Measurements from ENCODE around the gene SCARF2.
"Not testable (repeated sequence)": the region's sequence is repeated elsewhere in the genome, so short reads cannot be mapped to it uniquely, and the experiment has no call there.

The SCARF2 gene

DNA sequence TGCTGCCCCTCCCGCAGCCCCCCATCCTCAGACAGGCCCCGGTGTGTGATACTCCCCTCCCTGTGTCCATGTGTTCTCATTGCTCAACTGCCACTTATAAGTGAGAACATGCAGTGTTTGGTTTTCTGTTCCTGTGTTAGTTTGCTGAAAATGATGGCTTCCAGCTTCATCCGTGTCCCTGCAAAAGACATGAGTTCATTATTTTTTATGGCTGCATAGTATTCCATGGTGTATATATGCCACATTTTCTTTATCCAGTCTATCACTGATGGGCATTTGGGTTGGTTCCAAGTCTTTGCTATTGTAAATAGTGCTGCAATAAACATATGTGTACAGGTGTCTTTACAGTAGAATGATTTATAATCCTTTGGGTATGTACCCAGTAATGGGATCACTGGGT is 22.4 kb downstream of the SCARF2 start:
- DNase-seq (ENCODE audit: insufficient read length, low spot score); FAIRE-seq: not testable (repeated sequence)

DNA sequence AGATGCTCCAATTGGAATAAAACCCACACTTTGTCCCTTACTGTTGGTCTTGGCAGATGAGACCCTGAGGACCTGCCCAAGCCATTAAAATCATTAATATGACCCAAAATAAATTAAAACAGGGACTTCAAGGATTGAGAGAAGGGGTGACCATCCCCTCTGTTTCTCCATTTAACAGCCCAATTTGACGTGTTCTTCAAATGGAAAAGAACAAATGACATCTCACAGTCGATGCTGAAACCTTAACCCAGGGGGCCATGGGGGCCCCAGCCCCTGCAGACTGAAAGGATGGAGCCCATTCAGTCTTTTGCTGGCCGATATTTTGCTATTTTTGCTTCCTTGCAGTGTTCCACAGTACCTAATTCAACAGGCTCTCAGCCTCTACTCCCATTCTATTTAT is 23.2 kb downstream of the SCARF2 start:
- no peak for FAIRE-seq
- no peak for DNase-seq (ENCODE audit: insufficient read length, low spot score)

DNA sequence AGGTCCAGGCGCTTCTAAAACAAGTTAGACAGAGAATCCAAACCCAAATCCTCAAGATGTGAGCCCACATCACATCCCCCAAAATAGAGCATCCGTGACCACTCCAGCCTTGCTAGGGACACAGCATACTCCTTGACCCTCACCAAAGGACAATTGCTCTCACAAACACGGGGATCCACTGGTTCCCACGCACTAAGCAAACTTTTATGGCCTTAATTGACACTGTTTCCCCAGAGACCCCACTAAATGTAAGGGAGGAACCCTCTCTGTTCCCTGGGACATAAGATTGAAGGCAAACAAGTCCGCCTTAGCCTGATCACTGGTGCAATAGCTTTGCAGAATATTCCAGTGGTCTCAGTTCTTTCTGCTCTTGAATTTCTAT is 23.6 kb downstream of the SCARF2 start:
- FAIRE-seq (no peak), DNase-seq (ENCODE audit: insufficient read length, low spot score) (no peak)

- FAIRE-seq (no peak), DNase-seq (ENCODE audit: insufficient read length, low spot score) (no peak)
Measured at GRCh38 chr22:20413217-20414058, 24.2 kb downstream of the SCARF2 start.

- no peak for DNase-seq (ENCODE audit: insufficient read length, low spot score)
Measured at GRCh38 chr22:20412474-20413216, 25.0 kb downstream of the SCARF2 start.

DNA sequence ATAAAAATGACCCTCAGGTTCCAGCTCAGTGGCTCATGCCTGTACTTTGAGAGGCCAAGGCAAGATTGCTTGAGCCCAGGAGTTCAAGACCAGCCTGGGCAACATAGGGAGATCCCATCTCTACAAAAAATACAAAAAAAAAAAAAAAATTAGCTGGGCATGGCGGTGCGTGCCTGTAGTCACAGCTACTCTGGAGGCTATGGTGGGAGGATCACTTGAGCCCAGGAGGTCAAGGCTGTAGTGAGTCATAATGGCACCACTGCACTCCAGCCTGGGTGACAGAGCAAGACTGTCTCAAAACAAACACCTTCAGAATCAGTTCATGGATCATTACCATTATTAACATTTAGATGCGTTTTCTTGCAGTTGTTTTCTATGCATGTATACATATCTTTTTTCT is 28.2 kb downstream of the SCARF2 start:
- not testable (repeated sequence) for FAIRE-seq; DNase-seq (ENCODE audit: insufficient read length, low spot score)

More at GRCh38 chr22:20412474-20413216, 25.0 kb downstream of the SCARF2 start:
- no peak for FAIRE-seq

DNA sequence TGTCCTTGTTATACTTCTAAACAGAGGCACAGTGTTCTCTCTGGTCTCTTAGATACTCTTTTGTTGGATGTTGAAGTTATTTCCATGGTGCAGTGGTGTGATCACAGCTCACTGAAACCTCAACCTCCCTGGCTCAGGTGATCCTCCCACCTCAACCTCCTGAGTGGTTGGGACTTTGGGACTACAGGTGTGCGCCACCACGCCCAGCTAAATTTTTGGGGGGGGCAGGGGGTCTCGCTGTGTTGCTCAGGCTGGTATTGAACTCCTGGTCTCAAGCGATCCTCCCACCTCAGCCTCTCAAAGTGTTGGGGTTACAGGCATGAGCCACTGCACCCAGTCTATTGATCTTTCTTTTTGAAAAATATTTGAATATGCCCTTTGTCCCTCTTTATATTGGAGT is 28.7 kb downstream of the SCARF2 start:
- DNase-seq (ENCODE audit: insufficient read length, low spot score) (no peak), FAIRE-seq (no peak)

DNA sequence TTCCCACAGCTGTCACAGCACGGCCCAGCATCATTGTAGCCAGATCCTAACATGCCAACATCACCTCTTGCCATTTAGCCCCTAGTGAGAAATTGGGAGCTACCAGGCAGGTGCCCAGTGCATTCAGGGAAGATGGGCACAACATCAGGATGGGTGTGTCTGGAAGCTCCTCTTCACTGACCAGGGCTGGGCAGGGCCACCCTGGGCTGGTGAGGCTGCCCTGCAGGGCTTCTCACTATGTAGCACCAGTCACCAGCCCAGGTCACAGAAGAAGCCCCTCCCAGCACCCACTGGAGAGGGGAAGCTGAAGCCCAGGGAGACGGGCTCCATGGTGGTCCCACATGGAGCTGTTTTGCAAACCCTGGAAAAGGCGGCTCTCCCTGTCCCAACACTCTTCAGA is 29.8 kb downstream of the SCARF2 start:
- no peak for DNase-seq (ENCODE audit: insufficient read length, low spot score)
- no peak for FAIRE-seq

- FAIRE-seq (no peak), DNase-seq (ENCODE audit: insufficient read length, low spot score) (no peak)
Measured at GRCh38 chr22:20406686-20407408, 30.8 kb downstream of the SCARF2 start.

DNA sequence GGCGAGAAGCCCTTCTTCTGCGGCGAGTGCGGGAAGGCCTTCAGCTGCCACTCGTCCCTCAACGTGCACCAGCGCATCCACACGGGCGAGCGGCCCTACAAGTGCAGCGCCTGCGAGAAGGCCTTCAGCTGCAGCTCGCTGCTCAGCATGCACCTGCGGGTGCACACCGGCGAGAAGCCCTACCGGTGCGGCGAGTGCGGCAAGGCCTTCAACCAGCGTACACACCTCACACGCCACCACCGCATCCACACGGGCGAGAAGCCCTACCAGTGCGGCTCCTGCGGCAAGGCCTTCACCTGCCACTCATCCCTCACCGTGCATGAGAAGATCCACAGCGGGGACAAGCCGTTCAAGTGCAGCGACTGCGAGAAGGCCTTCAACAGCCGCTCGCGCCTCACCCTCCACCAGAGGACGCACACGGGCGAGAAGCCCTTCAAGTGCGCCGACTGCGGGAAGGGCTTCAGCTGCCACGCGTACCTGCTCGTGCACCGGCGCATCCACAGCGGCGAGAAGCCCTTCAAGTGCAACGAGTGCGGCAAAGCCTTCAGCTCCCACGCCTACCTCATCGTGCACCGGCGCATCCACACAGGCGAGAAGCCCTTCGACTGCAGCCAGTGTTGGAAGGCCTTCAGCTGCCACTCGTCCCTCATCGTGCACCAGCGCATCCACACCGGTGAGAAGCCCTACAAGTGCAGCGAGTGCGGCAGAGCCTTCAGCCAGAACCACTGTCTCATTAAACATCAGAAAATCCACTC is 31.5 kb downstream of the SCARF2 start:
- FAIRE-seq (no peak), DNase-seq (ENCODE audit: insufficient read length, low spot score) (no peak)

DNA sequence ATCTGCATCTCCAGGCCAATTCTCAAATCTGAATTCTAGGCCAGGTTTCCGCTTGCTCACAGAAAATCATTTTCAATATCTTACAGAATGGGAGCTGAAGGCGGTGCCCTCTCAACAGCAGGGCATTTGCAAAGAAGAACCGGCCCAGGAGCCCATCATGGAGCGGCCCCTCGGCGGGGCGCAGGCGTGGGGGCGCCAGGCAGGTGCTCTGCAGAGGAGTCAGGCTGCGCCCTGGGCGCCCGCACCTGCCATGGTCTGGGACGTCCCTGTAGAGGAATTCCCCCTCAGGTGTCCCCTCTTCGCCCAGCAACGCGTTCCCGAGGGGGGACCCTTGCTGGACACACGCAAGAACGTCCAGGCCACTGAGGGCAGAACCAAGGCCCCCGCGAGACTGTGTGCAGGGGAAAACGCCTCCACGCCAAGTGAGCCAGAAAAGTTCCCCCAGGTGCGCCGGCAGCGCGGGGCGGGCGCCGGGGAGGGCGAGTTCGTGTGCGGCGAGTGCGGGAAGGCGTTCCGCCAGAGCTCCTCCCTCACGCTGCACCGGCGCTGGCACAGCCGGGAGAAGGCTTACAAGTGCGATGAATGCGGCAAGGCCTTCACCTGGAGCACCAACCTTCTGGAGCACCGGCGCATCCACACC is 32.2 kb downstream of the SCARF2 start:
- DNase-seq (ENCODE audit: insufficient read length, low spot score), result no peak
- no peak for FAIRE-seq

DNA sequence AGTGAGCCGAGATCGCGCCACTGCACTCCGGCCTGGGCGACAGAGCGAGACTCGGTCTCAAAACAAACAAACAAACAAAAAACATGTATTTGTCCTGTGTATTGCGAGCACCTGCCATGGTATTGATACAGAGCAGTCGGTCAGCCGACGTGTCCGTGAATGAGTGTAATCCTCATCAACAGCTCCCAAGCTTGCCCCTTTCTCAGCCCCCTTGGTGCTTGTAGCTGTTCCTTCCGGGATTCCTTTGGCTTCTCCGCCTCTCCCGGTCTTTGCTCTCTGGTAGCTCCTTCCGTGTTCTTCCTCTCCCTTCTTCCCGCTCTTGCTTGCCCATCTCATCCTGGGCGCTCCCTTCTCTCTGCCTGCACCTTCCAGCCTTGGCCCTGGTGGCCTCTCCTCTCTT is 32.7 kb downstream of the SCARF2 start:
- DNase-seq (ENCODE audit: insufficient read length, low spot score) (no peak), FAIRE-seq (no peak)

DNA sequence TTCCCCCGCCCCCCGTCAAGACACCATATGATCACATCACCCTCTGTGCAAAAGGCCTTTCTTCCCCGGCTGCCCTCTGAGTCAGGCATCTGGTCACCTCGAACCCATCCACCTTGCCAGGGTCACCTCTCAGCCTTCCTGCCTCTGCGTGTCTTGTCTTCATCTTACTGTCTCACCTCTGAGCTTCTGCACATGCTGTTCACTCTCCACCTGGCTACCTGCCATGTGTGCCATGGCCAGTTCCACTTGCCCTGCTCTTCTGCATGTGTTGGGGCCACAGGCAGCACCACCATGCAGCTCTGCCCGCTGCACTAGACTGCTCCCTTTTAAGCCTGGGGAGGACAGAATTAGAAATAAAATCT is 33.9 kb downstream of the SCARF2 start:
- no peak for DNase-seq (ENCODE audit: insufficient read length, low spot score)
- no peak for FAIRE-seq

- no peak for FAIRE-seq
- no peak for DNase-seq (ENCODE audit: insufficient read length, low spot score)
Measured at GRCh38 chr22:20402960-20403778, 34.5 kb downstream of the SCARF2 start.

DNA sequence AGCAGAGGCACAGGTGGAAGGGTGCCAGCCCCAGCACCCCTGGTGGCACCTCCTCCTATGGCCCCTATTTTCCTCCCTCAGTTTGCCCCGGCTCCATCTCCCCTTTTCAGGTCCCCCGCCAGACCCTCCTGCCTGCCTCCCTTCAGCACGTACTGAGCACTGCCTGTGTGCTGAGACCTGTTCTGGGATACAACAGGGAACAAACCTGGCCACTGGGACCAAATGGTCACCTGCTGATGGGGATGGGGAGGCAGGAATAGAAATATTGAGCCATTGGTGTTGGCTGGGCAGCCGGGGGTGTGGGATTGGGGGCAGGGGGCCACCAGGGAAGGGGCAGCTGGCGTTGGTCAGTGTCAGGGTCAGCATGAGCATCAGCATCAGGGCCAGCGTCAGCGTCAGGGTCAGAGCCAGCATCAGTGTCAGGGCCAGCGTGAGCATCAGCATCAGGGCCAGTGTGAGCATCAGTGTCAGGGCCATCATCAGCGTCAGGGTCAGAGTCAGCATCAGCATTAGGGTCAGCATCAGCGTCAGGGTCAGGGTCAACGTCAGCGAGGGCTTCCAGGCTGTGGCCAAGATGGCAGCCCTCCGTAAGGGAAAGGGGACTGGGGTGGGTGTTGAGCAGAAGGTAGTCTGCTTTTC is 36.1 kb downstream of the SCARF2 start:
- DNase-seq (ENCODE audit: insufficient read length, low spot score), result no peak
- FAIRE-seq, result no peak

GRCh38 chr22:20400606-20401375 is 36.8 kb downstream of the SCARF2 start:
- DNase-seq (ENCODE audit: insufficient read length, low spot score) (no peak), FAIRE-seq (no peak)

DNA sequence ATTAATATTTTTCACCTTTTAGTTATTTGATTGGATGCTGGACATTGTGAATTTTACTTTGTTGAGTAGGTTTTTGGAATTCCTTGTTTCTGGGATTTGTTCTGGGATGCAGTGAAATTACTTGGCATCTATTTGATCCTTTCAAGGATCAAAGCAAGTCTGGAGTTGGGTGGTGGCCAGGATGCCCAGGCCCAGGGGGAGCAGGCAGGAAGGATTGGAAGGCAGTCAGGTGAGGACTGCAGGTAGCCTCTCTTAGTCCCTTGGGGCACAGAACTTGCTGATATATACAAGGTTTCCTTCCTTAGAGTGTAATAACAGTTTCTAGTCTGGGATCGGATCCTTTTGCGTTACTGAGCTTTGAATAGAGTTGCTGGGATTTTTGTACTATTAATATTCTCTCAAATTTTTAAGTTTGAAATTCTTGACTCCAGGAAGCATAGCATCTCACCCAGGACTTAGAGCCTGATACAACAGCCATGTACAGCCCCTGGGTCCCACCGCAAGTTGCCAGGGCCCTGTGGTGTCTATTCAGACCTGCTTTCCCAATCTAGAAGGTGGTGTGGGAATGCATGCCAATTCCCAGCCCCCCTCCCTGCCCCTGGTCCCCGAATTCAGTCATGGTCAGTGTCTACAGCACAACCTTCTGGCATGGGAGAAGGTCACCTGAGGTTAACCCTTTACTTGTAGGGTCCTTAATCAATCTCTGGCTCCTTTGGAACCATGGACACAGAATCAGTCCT is 37.6 kb downstream of the SCARF2 start:
- DNase-seq (ENCODE audit: insufficient read length, low spot score) (no peak), FAIRE-seq (no peak)

- DNase-seq (ENCODE audit: insufficient read length, low spot score) (no peak), FAIRE-seq (no peak)
Measured at GRCh38 chr22:20398420-20398819, 39.2 kb downstream of the SCARF2 start.

All from HTR-8/SVneo (cell line).